IMR-90 (cell line): ENCODE measurements around the gene NTM. TPM values are rescaled to one million over a fixed set of nuclear protein-coding genes. Genes with fewer than 3 reads are reported as not detected.
A peak's percentile ranks its signal among the peaks of the same experiment; 100 is the strongest.

Experiments used
- ATAC-seq: fragments of 200-7000 bp; cut with Tn5 transposase; 2 replicates; pipeline ENCODE4 v1.9.1; 2020; ENCODE audit warnings: low read depth, mild to moderate bottlenecking, moderate library complexity
- BruUV-seq: library from RNA; stranded (reverse); fragments of 400-500 nt; replicated peaks from 2 replicates; lab custom pipeline; 2021; lab: Mats Ljungman, UMichigan
- CTCF ChIA-PET: fragments of 300-600 bp; formaldehyde crosslinking; extraction: SDS; loops from one replicate; lab custom pipeline; 2021; ENCODE audit warnings: antibody characterized with exemption; lab: Yijun Ruan, JAX
- POLR2A ChIA-PET: fragments of 300-600 bp; sonication (Branson Sonifier 250); formaldehyde crosslinking; loops from one replicate; lab custom pipeline; 2022; ENCODE audit warnings: antibody characterized with exemption; ENCODE audit not compliant: unreplicated experiment; lab: Charles Lee
- DNase-seq: peaks from one replicate; pipeline ENCODE4 v3.0.0; 2013
- H2AFZ ChIP-seq: replicated peaks from 2 replicates; pipeline ENCODE3; 2013; ENCODE audit warnings: low read length, mild to moderate bottlenecking; ENCODE audit not compliant: poor library complexity
- H2AK5ac ChIP-seq: 2 replicates; pipeline ENCODE4 v1.6.1; 2013; ENCODE audit warnings: low read depth, low read length, inconsistent platforms
- H2AK9ac ChIP-seq: replicated peaks from 2 replicates; pipeline ENCODE3; 2013; ENCODE audit warnings: mild to moderate bottlenecking, low read depth, low read length, moderate library complexity; ENCODE audit not compliant: poor library complexity
- H2BK120ac ChIP-seq: 2 replicates; pipeline ENCODE4 v1.6.1; 2013; ENCODE audit warnings: low read depth, low read length, inconsistent platforms
- H2BK15ac ChIP-seq: 3 replicates; pipeline ENCODE4 v1.6.1; 2013; ENCODE audit warnings: low read depth, low read length, inconsistent platforms
- H2BK20ac ChIP-seq: 2 replicates; pipeline ENCODE4 v1.6.1; 2013; ENCODE audit warnings: low read depth, mild to moderate bottlenecking, inconsistent platforms, low read length, moderate library complexity
- H2BK5ac ChIP-seq: 2 replicates; pipeline ENCODE4 v1.6.1; 2013; ENCODE audit warnings: mild to moderate bottlenecking, low read depth, low read length, inconsistent platforms; ENCODE audit not compliant: poor library complexity, severe bottlenecking
- H3K14ac ChIP-seq: replicated peaks from 2 replicates; pipeline ENCODE4 v1.6.1; 2013; ENCODE audit warnings: low read depth, low read length, inconsistent platforms
- H3K18ac ChIP-seq: 2 replicates; pipeline ENCODE4 v1.6.1; 2013; ENCODE audit warnings: low read depth, low read length, control low read depth
- H3K23ac ChIP-seq: 2 replicates; pipeline ENCODE4 v1.6.1; 2013; ENCODE audit warnings: low read depth, low read length, inconsistent platforms
- H3K27ac ChIP-seq: 2 replicates; pipeline ENCODE4 v1.5.1; 2013; ENCODE audit warnings: mild to moderate bottlenecking, control low read depth, low read length; ENCODE audit not compliant: insufficient read depth
- H3K27me3 ChIP-seq: 2 replicates; pipeline ENCODE4 v1.6.1; 2013; ENCODE audit warnings: low read length; ENCODE audit not compliant: control insufficient read depth, insufficient read depth
- H3K36me3 ChIP-seq: 2 replicates; pipeline ENCODE4 v1.6.1; 2013; ENCODE audit warnings: low read length, mixed read lengths; ENCODE audit not compliant: control insufficient read depth, insufficient read depth
- H3K4ac ChIP-seq: 2 replicates; pipeline ENCODE4 v1.6.1; 2013; ENCODE audit warnings: low read depth, low read length, inconsistent platforms
- H3K4me1 ChIP-seq: 2 replicates; pipeline ENCODE4 v1.6.1; 2013; ENCODE audit warnings: low read length, mixed read lengths; ENCODE audit not compliant: control insufficient read depth, insufficient read depth
- H3K4me2 ChIP-seq: 2 replicates; pipeline ENCODE4 v1.6.1; 2013; ENCODE audit warnings: low read depth, mild to moderate bottlenecking, control low read depth, low read length, moderate library complexity
- H3K4me3 ChIP-seq: 2 replicates; pipeline ENCODE4 v1.5.1; 2013; ENCODE audit warnings: low read depth, mild to moderate bottlenecking, control low read depth, low read length, moderate library complexity; ENCODE audit not compliant: insufficient read depth
- H3K56ac ChIP-seq: 2 replicates; pipeline ENCODE4 v1.6.1; 2013; ENCODE audit warnings: low read length, inconsistent platforms; ENCODE audit not compliant: insufficient read depth; ENCODE audit errors: extremely low read depth
- H3K79me1 ChIP-seq, 2 experiments: 2 replicates each; pipeline ENCODE4 v1.6.1; 2013; ENCODE audit warnings: low read length in 2 of 2, inconsistent platforms in 1 of 2, low read depth in 1 of 2
- H3K9ac ChIP-seq: 2 replicates; pipeline ENCODE4 v1.6.1; 2013; ENCODE audit warnings: low read depth, low read length, control low read depth
- H3K9me1 ChIP-seq: 2 replicates; pipeline ENCODE4 v1.6.1; 2013; ENCODE audit warnings: low read length, inconsistent platforms; ENCODE audit not compliant: insufficient read depth
- H3K9me3 ChIP-seq: 2 replicates; pipeline ENCODE4 v1.6.1; 2013; ENCODE audit warnings: low read length; ENCODE audit not compliant: control insufficient read depth, insufficient read depth
- H4K20me1 ChIP-seq: 2 replicates; pipeline ENCODE4 v1.6.1; 2013; ENCODE audit warnings: low read length, inconsistent platforms; ENCODE audit not compliant: insufficient read depth
- H4K5ac ChIP-seq: 2 replicates; pipeline ENCODE4 v1.6.1; 2013; ENCODE audit warnings: mild to moderate bottlenecking, low read depth, low read length, control low read depth
- H4K8ac ChIP-seq, 2 experiments: 2 replicates each; pipeline ENCODE4 v1.6.1; 2013; ENCODE audit warnings: low read depth in 2 of 2, low read length in 2 of 2, control low read depth in 1 of 2, inconsistent platforms in 1 of 2
- H4K91ac ChIP-seq: 2 replicates; pipeline ENCODE4 v1.6.1; 2013; ENCODE audit warnings: low read depth, low read length, inconsistent platforms; ENCODE audit not compliant: insufficient read depth
- CEBPB ChIP-seq: IDR thresholded peaks from 2 replicates; pipeline ENCODE4 v1.6.1; 2012; ENCODE audit warnings: low read depth, low read length, improper control_type of control experiment
- MAFK ChIP-seq: IDR thresholded peaks from 2 replicates; pipeline ENCODE4 v1.6.1; 2012; ENCODE audit warnings: low read depth, low read length, improper control_type of control experiment
- POLR2A ChIP-seq: IDR thresholded peaks from 2 replicates; pipeline ENCODE4 v1.6.1; 2012; ENCODE audit warnings: mild to moderate bottlenecking, low read depth, low read length
- USF2 ChIP-seq: fragments of 150-350 bp; IDR thresholded peaks from 2 replicates; pipeline ENCODE4 v1.6.1; 2017; ENCODE audit warnings: mild to moderate bottlenecking, antibody characterized with exemption, low read length, low read depth
- WGBS, 2 experiments: methylation state at CpG; one replicate each; pipeline versions ENCODE4 v1.1.5 to v1.1.7; 2013; ENCODE audit warnings: missing lambda C conversion rate in 2 of 2; ENCODE audit not compliant: insufficient read length in 1 of 2; ENCODE audit errors: extremely low coverage in 2 of 2; 5-methylcytosine and 5-hydroxymethylcytosine counted together
- dilution Hi-C: fragments of 300-500 bp; cut with HindIII; formaldehyde crosslinking; loops from one replicate; pipeline ENCODE4 v1.14.3; 2018; ENCODE audit warnings: low sequenced_read_pairs; ENCODE audit not compliant: unreplicated experiment
- in situ Hi-C: fragments of 300-500 bp; cut with MboI; formaldehyde crosslinking; loops from 3 replicates; pipeline ENCODE4 v1.14.3; 2019; ENCODE audit warnings: low sequenced_read_pairs, inconsistent platforms, mixed read lengths
- intact Hi-C: fragments of 100-400 bp; cut with micrococcal nuclease; formaldehyde crosslinking; loops from 2 replicates; pipeline ENCODE4 v1.10.0; 2022
- polyA plus RNA-seq, 3 experiments: library from polyadenylated mRNA; depleted of rRNA; stranded (reverse); fragments of >200 nt; gene quantifications; 2 replicates each; pipeline ENCODE4 v1.2.3, GENCODE V29; 2012; ENCODE audit warnings: low replicate concordance in 1 of 3
- total RNA-seq: library from RNA; depleted of rRNA; stranded (reverse); fragments of >200 nt; gene quantifications from 2 replicates; pipeline ENCODE4 v1.2.3, GENCODE V29; 2012
- TF ChIP-seq, protein P1 (sequence below): conservative IDR thresholded peaks from 2 replicates; pipeline ENCODE4 v1.5.1; 2012; ENCODE audit warnings: mild to moderate bottlenecking, low read depth, low read length, improper control_type of control experiment

The NTM gene
- total and polyA plus RNA-seq, 2 of the 4 experiments (the other 2 are of a cell fraction), result 19.5 to 25.5 TPM

GRCh38 chr11:132008872-132009271, 638.5 kb downstream of the NTM start:
- no peak overlapping the region for H2BK20ac ChIP-seq
- H2BK120ac ChIP-seq, result no peak overlapping the region
- ChIA-PET POLR2A (no interaction called here), CTCF (no interaction called here)
- no peak overlapping the region for H4K91ac ChIP-seq
- H3K9me3 ChIP-seq, result no peaks in the 10 kb centered on the region
- H4K20me1 ChIP-seq, result no peaks in the 10 kb centered on the region
- no peaks in the 10 kb centered on the region for H3K27me3 ChIP-seq
- no peak overlapping the region for H3K4ac ChIP-seq
- no peak overlapping the region for H3K27ac ChIP-seq
- peak overlapping the region; percentile 35 for H2AFZ ChIP-seq
- H2AK9ac ChIP-seq, result no peak overlapping the region
- no peak overlapping the region for H3K9ac ChIP-seq
- no peak overlapping the region for H3K56ac ChIP-seq
- H2BK15ac ChIP-seq, result no peak overlapping the region
- intact Hi-C loops (no loop called here), in situ Hi-C loops (no loop called here), dilution Hi-C loops (no loop called here)
- DNase-seq (no peak), ATAC-seq (peak; percentile 46; the same call in 1 of the 2 replicates)
- H2BK5ac ChIP-seq, result no peak overlapping the region
- H3K14ac ChIP-seq, result no peak overlapping the region
- H4K8ac ChIP-seq, result no peak overlapping the region
- no peak overlapping the region for H3K4me3 ChIP-seq
- H3K4me1 ChIP-seq, result no peaks in the 10 kb centered on the region
- no peak overlapping the region for H3K18ac ChIP-seq
- no peaks in the 10 kb centered on the region for H3K36me3 ChIP-seq
- H3K23ac ChIP-seq, result no peak overlapping the region
- H3K79me1 ChIP-seq, result peaks cover 0 to 3% of the 10 kb centered on the region in 2 experiments; a peak in 1 of 4 replicates
- no peaks in the 10 kb centered on the region for H3K9me1 ChIP-seq
- H3K4me2 ChIP-seq, result no peak overlapping the region
- WGBS, 2 experiments, result 20% methylated on average over 1 of the region's 4 CpGs; no CpG with 5 or more reads in 1 of the 2 experiments
- H2AK5ac ChIP-seq, result no peak overlapping the region
- BruUV-seq, result no TSS peak
- TF ChIP-seq CEBPB, result no peak
- TF ChIP-seq, protein P1, sequence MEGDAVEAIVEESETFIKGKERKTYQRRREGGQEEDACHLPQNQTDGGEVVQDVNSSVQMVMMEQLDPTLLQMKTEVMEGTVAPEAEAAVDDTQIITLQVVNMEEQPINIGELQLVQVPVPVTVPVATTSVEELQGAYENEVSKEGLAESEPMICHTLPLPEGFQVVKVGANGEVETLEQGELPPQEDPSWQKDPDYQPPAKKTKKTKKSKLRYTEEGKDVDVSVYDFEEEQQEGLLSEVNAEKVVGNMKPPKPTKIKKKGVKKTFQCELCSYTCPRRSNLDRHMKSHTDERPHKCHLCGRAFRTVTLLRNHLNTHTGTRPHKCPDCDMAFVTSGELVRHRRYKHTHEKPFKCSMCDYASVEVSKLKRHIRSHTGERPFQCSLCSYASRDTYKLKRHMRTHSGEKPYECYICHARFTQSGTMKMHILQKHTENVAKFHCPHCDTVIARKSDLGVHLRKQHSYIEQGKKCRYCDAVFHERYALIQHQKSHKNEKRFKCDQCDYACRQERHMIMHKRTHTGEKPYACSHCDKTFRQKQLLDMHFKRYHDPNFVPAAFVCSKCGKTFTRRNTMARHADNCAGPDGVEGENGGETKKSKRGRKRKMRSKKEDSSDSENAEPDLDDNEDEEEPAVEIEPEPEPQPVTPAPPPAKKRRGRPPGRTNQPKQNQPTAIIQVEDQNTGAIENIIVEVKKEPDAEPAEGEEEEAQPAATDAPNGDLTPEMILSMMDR, result no peak
- TF ChIP-seq POLR2A, result no peak
- no peak for TF ChIP-seq MAFK
- TF ChIP-seq USF2, result no peak
- H4K5ac ChIP-seq, result no peak overlapping the region
